HepG2 (cell line): Measurements from ENCODE around the gene SEC14L6. TPM values are rescaled to one million over a fixed set of nuclear protein-coding genes. Genes with fewer than 3 reads are reported as not detected.

Experiments
- ASH2L ChIP-seq: fragments of 300-600, 200-600 bp; sonication (generic); IDR thresholded peaks from 2 replicates; pipeline ENCODE4 v1.7.0; 2017; ENCODE audit warnings: low read depth, mild to moderate bottlenecking, moderate library complexity, mixed read lengths, low read length; ENCODE audit not compliant: insufficient read length
- GZF1 ChIP-seq: sonication (generic); formaldehyde crosslinking; IDR thresholded peaks from 2 replicates; pipeline ENCODE4 v1.5.1; 2020; ENCODE audit warnings: mild to moderate bottlenecking, missing genetic modification reagents
- HNRNPLL ChIP-seq: fragments of 200-400 bp; formaldehyde crosslinking; IDR thresholded peaks from 2 replicates; pipeline ENCODE4 v1.6.1; 2017; ENCODE audit warnings: mild to moderate bottlenecking, low read depth, low read length; ENCODE audit not compliant: poor library complexity, severe bottlenecking
- IKZF5 ChIP-seq: IDR thresholded peaks from 2 replicates; pipeline ENCODE4 v1.6.1; 2018; ENCODE audit warnings: missing genetic modification reagents, mild to moderate bottlenecking, missing compliant biosample characterization
- MAX ChIP-seq: IDR thresholded peaks from 2 replicates; pipeline ENCODE4 v1.6.1; 2012; ENCODE audit warnings: inconsistent platforms
- PHF21A ChIP-seq: sonication (generic); formaldehyde crosslinking; IDR thresholded peaks from 2 replicates; pipeline ENCODE4 v1.5.0; 2020; ENCODE audit warnings: mild to moderate bottlenecking, missing genetic modification reagents
- SNRNP70 ChIP-seq: fragments of 200-400 bp; formaldehyde crosslinking; IDR thresholded peaks from 2 replicates; pipeline ENCODE4 v1.6.1; 2017; ENCODE audit warnings: mild to moderate bottlenecking, low read depth, low read length, moderate library complexity
- SP4 ChIP-seq: sonication (generic); formaldehyde crosslinking; IDR thresholded peaks from 2 replicates; pipeline ENCODE4 v1.8.1; 2023; ENCODE audit warnings: mild to moderate bottlenecking, missing genetic modification reagents
- ZFP91 ChIP-seq: sonication (generic); formaldehyde crosslinking; IDR thresholded peaks from 2 replicates; pipeline ENCODE4 v1.9.0; 2022; ENCODE audit warnings: missing genetic modification reagents, mild to moderate bottlenecking, borderline replicate concordance
- ZNF318 ChIP-seq: sonication (generic); formaldehyde crosslinking; IDR thresholded peaks from 2 replicates; pipeline ENCODE4 v1.4.0; 2020; ENCODE audit warnings: mild to moderate bottlenecking, missing genetic modification reagents
- ZNF432 ChIP-seq: sonication (generic); formaldehyde crosslinking; IDR thresholded peaks from 2 replicates; pipeline ENCODE4 v1.5.0; 2020; ENCODE audit warnings: missing genetic modification reagents, mild to moderate bottlenecking, borderline replicate concordance
- ZNF569 ChIP-seq: sonication (generic); formaldehyde crosslinking; IDR thresholded peaks from 2 replicates; pipeline ENCODE4 v1.5.0; 2020; ENCODE audit warnings: mild to moderate bottlenecking, missing genetic modification reagents, moderate library complexity, borderline replicate concordance
- ZNF710 ChIP-seq: sonication (generic); formaldehyde crosslinking; IDR thresholded peaks from 2 replicates; pipeline ENCODE4 v1.5.0; 2020; ENCODE audit warnings: mild to moderate bottlenecking, missing genetic modification reagents, borderline replicate concordance
- polyA plus RNA-seq, 8 experiments: library from polyadenylated mRNA; depleted of rRNA in 3 of 8; stranded (reverse) in 7 of 8; unstranded in 1 of 8; fragments of >200 nt; fragmentation: Illumina TruSeq in 4 of 8; extraction: Trizol in 4 of 8; gene quantifications; 2 replicates each; pipeline versions ENCODE4 v1.2.1 to v1.2.3, GENCODE V29; 2011 to 2016; ENCODE audit warnings: low read depth in 4 of 8, missing spikeins in 1 of 8, mixed read lengths in 1 of 8; ENCODE audit not compliant: insufficient read depth in 1 of 8
- total RNA-seq, 5 experiments: library from RNA; depleted of rRNA; stranded (reverse); fragments of >200 nt; fragmentation: Illumina TruSeq; extraction: Trizol; gene quantifications; 2 replicates each; pipeline ENCODE4 v1.2.3, GENCODE V29; 2016; ENCODE audit warnings: low read depth in 1 of 5

The SEC14L6 gene
- total and polyA plus RNA-seq, 2 of the 13 experiments (the other 11 are each of a cell fraction or from before 2014, with no cell fraction given) = 0.09 to 9.3 TPM

- TF ChIP-seq ZNF710 (CRISPR knock-in tag) (peak; percentile 32; the same call in 1 of the 2 replicates), ZNF318 (CRISPR knock-in tag) (no peak), ASH2L (peak; percentile 51), MAX (0 out of 2 replicates have a peak, but pooled peaks have one; percentile 15), ZNF432 (CRISPR knock-in tag) (no peak), ZFP91 (no peak), ZNF569 (CRISPR knock-in tag) (no peak), GZF1 (0 out of 2 replicates have a peak, but pooled peaks have one; percentile 33), PHF21A (peak; percentile 62; the same call in 1 of the 2 replicates), SP4 (CRISPR knock-in tag) (no peak), SNRNP70 (no peak), HNRNPLL (peak; percentile 90), IKZF5 (0 out of 2 replicates have a peak, but pooled peaks have one; percentile 1)
Observed at GRCh38 chr22:30574095-30574981, 27.8 kb upstream of the SEC14L6 start, which contains the start of gene GAL3ST1 (continued).
